Smooth muscle cell (in vitro differentiated cells): Measurements from ENCODE around the gene TUT4. TPM values are rescaled to one million over a fixed set of nuclear protein-coding genes. Genes with fewer than 3 reads are reported as not detected.

ENCODE experiments used
- DNase-seq: peaks from one replicate; lab custom pipeline; 2025; ENCODE audit not compliant: unreplicated experiment; lab: John Stamatoyannopoulos, UW
- H2AFZ ChIP-seq: fragments of 200-600 bp; sonication (generic); 2 replicates; pipeline ENCODE4 v1.6.0; 2016; ENCODE audit warnings: antibody characterized with exemption, low read depth, mild to moderate bottlenecking
- H3F3A ChIP-seq: fragments of 200-600 bp; sonication (generic); 2 replicates; pipeline ENCODE4 v1.6.0; 2017; ENCODE audit warnings: antibody characterized with exemption, low read depth
- H3K27ac ChIP-seq: fragments of 200-600 bp; sonication (generic); 2 replicates; pipeline ENCODE4 v1.5.1; 2016; ENCODE audit warnings: low read depth, mild to moderate bottlenecking
- H3K27me3 ChIP-seq: fragments of 200-600 bp; sonication (generic); 2 replicates; pipeline ENCODE4 v1.6.1; 2016; ENCODE audit warnings: low read depth, mild to moderate bottlenecking
- H3K36me3 ChIP-seq: fragments of 200-600 bp; sonication (generic); 2 replicates; pipeline ENCODE4 v1.5.1; 2016; ENCODE audit warnings: low read depth
- H3K4me1 ChIP-seq: fragments of 200-600 bp; sonication (generic); 2 replicates; pipeline ENCODE4 v1.5.1; 2016; ENCODE audit warnings: low read depth
- H3K4me2 ChIP-seq: fragments of 200-600 bp; sonication (generic); 2 replicates; pipeline ENCODE4 v1.6.0; 2016; ENCODE audit warnings: mild to moderate bottlenecking
- H3K4me3 ChIP-seq: fragments of 200-600 bp; sonication (generic); 2 replicates; pipeline ENCODE4 v1.5.1; 2016; ENCODE audit warnings: mild to moderate bottlenecking
- H3K79me2 ChIP-seq: fragments of 200-600 bp; sonication (generic); 2 replicates; pipeline ENCODE4 v1.6.0; 2016; ENCODE audit warnings: low read depth, mild to moderate bottlenecking
- H3K9ac ChIP-seq: fragments of 200-600 bp; sonication (generic); 2 replicates; pipeline ENCODE4 v1.6.0; 2016; ENCODE audit warnings: low read depth
- H3K9me3 ChIP-seq: fragments of 200-600 bp; sonication (generic); replicated peaks from 2 replicates; pipeline ENCODE4 v1.5.1; 2016; ENCODE audit warnings: low read depth
- H4K20me1 ChIP-seq: fragments of 200-600 bp; sonication (generic); 2 replicates; pipeline ENCODE4 v1.6.0; 2016; ENCODE audit warnings: low read depth
- CTCF ChIP-seq: fragments of 200-600 bp; sonication (generic); IDR thresholded peaks from 2 replicates; pipeline ENCODE4 v1.5.1; 2017; ENCODE audit warnings: borderline replicate concordance, mild to moderate bottlenecking, antibody characterized with exemption; ENCODE audit not compliant: insufficient read depth, poor library complexity, severe bottlenecking
- WGBS: methylation state at CpG from one replicate; pipeline ENCODE4 v1.1.7; 2016; ENCODE audit warnings: low lambda C conversion rate; 5-methylcytosine and 5-hydroxymethylcytosine counted together
- polyA plus RNA-seq: library from polyadenylated mRNA; unstranded; fragments of >200 nt; fragmentation: Nextera tagmentation; extraction: Ambion mirVana; gene quantifications from 2 replicates; pipeline ENCODE4 v1.2.1, GENCODE V29; 2016
- total RNA-seq: library from RNA; depleted of rRNA; stranded (reverse); fragments of >200 nt; gene quantifications from 2 replicates; pipeline ENCODE4 v1.2.3, GENCODE V29; 2014

Gene TUT4
- total and polyA plus RNA-seq, 2 experiments from 2014 or later, result 13.9 to 58.3 TPM

GRCh38 chr1:52569449-52570210, 16.7 kb upstream of the TUT4 start:
- no peak overlapping the region for H2AFZ ChIP-seq
- WGBS, result 91% methylated on average over 7 of the region's 7 CpGs
- no peak overlapping the region for H3K4me2 ChIP-seq
- H4K20me1 ChIP-seq, result no peaks in the 10 kb centered on the region
- no peak for TF ChIP-seq CTCF
- H3K9me3 ChIP-seq, result no peaks in the 10 kb centered on the region
- no peak for DNase-seq
- H3K9ac ChIP-seq, result no peak overlapping the region
- H3K36me3 ChIP-seq, result no peaks in the 10 kb centered on the region
- H3F3A ChIP-seq, result peaks cover 5% of the 10 kb centered on the region
- H3K4me3 ChIP-seq, result no peak overlapping the region
- no peaks in the 10 kb centered on the region for H3K27me3 ChIP-seq
- no peaks in the 10 kb centered on the region for H3K79me2 ChIP-seq
- no peak overlapping the region for H3K27ac ChIP-seq
- peaks cover 4% of the 10 kb centered on the region for H3K4me1 ChIP-seq

GRCh38 chr1:52567943-52568342, 15.1 kb upstream of the TUT4 start:
- Histone ChIP-seq H3F3A (no peaks in the 10 kb centered on the region), H3K9ac (no peak overlapping the region), H4K20me1 (no peaks in the 10 kb centered on the region), H3K9me3 (no peaks in the 10 kb centered on the region), H3K79me2 (no peaks in the 10 kb centered on the region), H3K36me3 (no peaks in the 10 kb centered on the region), H3K4me3 (no peak overlapping the region), H3K27me3 (no peaks in the 10 kb centered on the region), H2AFZ (peak overlapping the region; percentile 74), H3K27ac (no peak overlapping the region), H3K4me2 (peak overlapping the region; percentile 63), H3K4me1 (no peaks in the 10 kb centered on the region)
- no peak for DNase-seq
- no peak for TF ChIP-seq CTCF
- 43% methylated on average over 5 of the region's 5 CpGs for WGBS

- Histone ChIP-seq H3K27me3 (no peaks in the 10 kb centered on the region), H3F3A (no peaks in the 10 kb centered on the region), H3K4me1 (no peaks in the 10 kb centered on the region), H3K36me3 (no peaks in the 10 kb centered on the region), H3K4me3 (no peak overlapping the region), H3K27ac (no peak overlapping the region), H3K79me2 (no peaks in the 10 kb centered on the region), H4K20me1 (no peaks in the 10 kb centered on the region), H2AFZ (no peak overlapping the region), H3K4me2 (no peak overlapping the region), H3K9ac (no peak overlapping the region), H3K9me3 (no peaks in the 10 kb centered on the region)
- 92% methylated on average over 3 of the region's 3 CpGs for WGBS
- no peak for TF ChIP-seq CTCF
- DNase-seq, result no peak
These were observed 9.9 kb upstream of the TUT4 start for GRCh38 chr1:52562766-52563165.

GRCh38 chr1:52559875-52560274, 7.0 kb upstream of the TUT4 start:
- Histone ChIP-seq H3K9ac (no peak overlapping the region), H3K4me2 (no peak overlapping the region), H3K4me3 (no peak overlapping the region), H3K36me3 (no peaks in the 10 kb centered on the region), H3K27ac (no peak overlapping the region), H3K79me2 (no peaks in the 10 kb centered on the region), H2AFZ (no peak overlapping the region), H3K4me1 (peaks cover 3% of the 10 kb centered on the region), H3K9me3 (no peaks in the 10 kb centered on the region), H4K20me1 (no peaks in the 10 kb centered on the region), H3K27me3 (no peaks in the 10 kb centered on the region), H3F3A (peaks cover 5% of the 10 kb centered on the region)
- no peak for TF ChIP-seq CTCF
- DNase-seq, result no peak
- 94% methylated on average over 2 of the region's 2 CpGs for WGBS
